Calu3 (cell line): Measurements from ENCODE around the gene CLIP4. TPM values are rescaled to one million over a fixed set of nuclear protein-coding genes. Genes with fewer than 3 reads are reported as not detected.

Experiments
- BruUV-seq: library from RNA; stranded (reverse); fragments of 400-500 nt; replicated peaks from 2 replicates; lab custom pipeline; 2021; lab: Mats Ljungman, UMichigan
- CTCF ChIA-PET: fragments of 300-600 bp; sonication (Branson Sonifier 250); formaldehyde crosslinking; loops from one replicate; lab custom pipeline; 2022; ENCODE audit warnings: antibody characterized with exemption; lab: Charles Lee
- DNase-seq: peaks from one replicate; pipeline ENCODE4 v3.0.0; 2022
- H3K27ac Mint-ChIP-seq: one replicate; pipeline ENCODE4 v1.8.0; 2022; ENCODE audit warnings: mixed read lengths; ENCODE audit not compliant: unreplicated experiment
- H3K27me3 Mint-ChIP-seq: one replicate; pipeline ENCODE4 v1.8.0; 2022; ENCODE audit warnings: mixed read lengths; ENCODE audit not compliant: unreplicated experiment
- H3K36me3 Mint-ChIP-seq: one replicate; pipeline ENCODE4 v1.8.0; 2022; ENCODE audit warnings: mild to moderate bottlenecking, moderate library complexity, mixed read lengths; ENCODE audit not compliant: insufficient read depth, unreplicated experiment
- H3K4me1 Mint-ChIP-seq: one replicate; pipeline ENCODE4 v1.8.0; 2022; ENCODE audit warnings: mild to moderate bottlenecking, low read depth, mixed read lengths; ENCODE audit not compliant: unreplicated experiment
- H3K4me3 Mint-ChIP-seq: one replicate; pipeline ENCODE4 v1.8.0; 2022; ENCODE audit warnings: mild to moderate bottlenecking, low read depth, moderate library complexity, mixed read lengths; ENCODE audit not compliant: unreplicated experiment
- H3K9me3 Mint-ChIP-seq: one replicate; pipeline ENCODE4 v1.8.0; 2022; ENCODE audit warnings: low read depth, mixed read lengths; ENCODE audit not compliant: unreplicated experiment
- CTCF ChIP-seq: fragments of 200-600 bp; IDR thresholded peaks from one replicate; pipeline ENCODE4 v1.8.0; 2022; ENCODE audit warnings: antibody characterized with exemption; ENCODE audit not compliant: unreplicated experiment
- intact Hi-C: fragments of 100-400 bp; cut with micrococcal nuclease; formaldehyde crosslinking; loops from one replicate; pipeline ENCODE4 v1.10.0; 2022; ENCODE audit not compliant: unreplicated experiment
- total RNA-seq: library from RNA; stranded (reverse); gene quantifications from 2 replicates; pipeline ENCODE4 v1.2.3, GENCODE V29; 2022

CLIP4 gene
- total RNA-seq, 1 experiment from 2014 or later = 184 TPM

- no peak for TF ChIP-seq CTCF
- peak overlapping the region; percentile 60 for H3K27ac Mint-ChIP-seq
- CTCF ChIA-PET = no interaction called here
- DNase-seq = no peak
- H3K4me1 Mint-ChIP-seq = peaks cover 14% of the 10 kb centered on the region
- no peaks in the 10 kb centered on the region for H3K9me3 Mint-ChIP-seq
- intact Hi-C loops = no loop called here
- BruUV-seq = no TSS peak
- no peak overlapping the region for H3K4me3 Mint-ChIP-seq
- H3K27me3 Mint-ChIP-seq = no peaks in the 10 kb centered on the region
- peaks cover 88% of the 10 kb centered on the region for H3K36me3 Mint-ChIP-seq
Measured at GRCh38 chr2:29160184-29160583, 45.0 kb downstream of the CLIP4 start.

GRCh38 chr2:29162204-29162928 is 47.2 kb downstream of the CLIP4 start:
- TF ChIP-seq CTCF = no peak
- BruUV-seq = no TSS peak
- DNase-seq = no peak
- H3K27ac Mint-ChIP-seq = no peak overlapping the region
- no peaks in the 10 kb centered on the region for H3K27me3 Mint-ChIP-seq
- H3K9me3 Mint-ChIP-seq = no peaks in the 10 kb centered on the region
- peaks cover 91% of the 10 kb centered on the region for H3K36me3 Mint-ChIP-seq
- H3K4me1 Mint-ChIP-seq = peaks cover 31% of the 10 kb centered on the region
- CTCF ChIA-PET = no interaction called here
- intact Hi-C loops = no loop called here
- H3K4me3 Mint-ChIP-seq = no peak overlapping the region

GRCh38 chr2:29164091-29164846 is 49.1 kb downstream of the CLIP4 start:
- peak overlapping the region; percentile 43 for H3K27ac Mint-ChIP-seq
- DNase-seq = no peak
- H3K9me3 Mint-ChIP-seq = no peaks in the 10 kb centered on the region
- peaks cover 31% of the 10 kb centered on the region for H3K4me1 Mint-ChIP-seq
- H3K4me3 Mint-ChIP-seq = no peak overlapping the region
- intact Hi-C loops = no loop called here
- TF ChIP-seq CTCF = no peak
- CTCF ChIA-PET = no interaction called here
- H3K27me3 Mint-ChIP-seq = no peaks in the 10 kb centered on the region
- H3K36me3 Mint-ChIP-seq = peaks cover 91% of the 10 kb centered on the region
- BruUV-seq = no TSS peak

- BruUV-seq = no TSS peak
- H3K4me1 Mint-ChIP-seq = peaks cover 31% of the 10 kb centered on the region
- no peak overlapping the region for H3K4me3 Mint-ChIP-seq
- peaks cover 91% of the 10 kb centered on the region for H3K36me3 Mint-ChIP-seq
- no peaks in the 10 kb centered on the region for H3K9me3 Mint-ChIP-seq
- H3K27me3 Mint-ChIP-seq = no peaks in the 10 kb centered on the region
- CTCF ChIA-PET = interaction anchor here (0.8 kb wide), 1 partner anchor 12 kb away, joined by 3 read pairs; no protein-coding TSS in a partner anchor
- no peak for DNase-seq
- intact Hi-C loops = loop anchor here (5.0 kb wide), 1 partner anchor 33 kb away; no protein-coding TSS in a partner anchor
- peak overlapping the region; percentile 30 for H3K27ac Mint-ChIP-seq
- TF ChIP-seq CTCF = no peak
Measured at GRCh38 chr2:29165362-29166241, 50.4 kb downstream of the CLIP4 start.
